HCT116 (cell line): Measurements from ENCODE around the gene SPEM1. TPM values are rescaled to one million over a fixed set of nuclear protein-coding genes. Genes with fewer than 3 reads are reported as not detected.

Experiments used
- ATAC-seq: fragments of 200-7000 bp; cut with Tn5 transposase; 2 replicates; pipeline ENCODE4 v1.9.1; 2020; ENCODE audit warnings: mild to moderate bottlenecking, moderate library complexity
- BruUV-seq: library from RNA; stranded (reverse); fragments of 400-500 nt; replicated peaks from 2 replicates; lab custom pipeline; 2021; lab: Mats Ljungman, UMichigan
- CTCF ChIA-PET: fragments of 300-600 bp; sonication (Branson Sonifier 250); formaldehyde crosslinking; loops from one replicate; lab custom pipeline; 2021; ENCODE audit warnings: antibody characterized with exemption; lab: Charles Lee
- POLR2A ChIA-PET: fragments of 300-600, 350-600 bp; sonication (Branson Sonifier 250); formaldehyde crosslinking; loops from one replicate; lab custom pipeline; 2021; ENCODE audit warnings: antibody characterized with exemption; lab: Charles Lee
- RAD21 ChIA-PET, 2 experiments: fragments of 300-600 bp; sonication (Branson Sonifier 250); formaldehyde crosslinking; loops; one replicate each; lab custom pipeline; 2023; ENCODE audit warnings: low total read pairs in 2 of 2; ENCODE audit not compliant: uncharacterized antibody in 2 of 2, unreplicated experiment in 2 of 2, low non-redundant PET in 1 of 2; lab: Charles Lee
- DNase-seq: peaks from one replicate; pipeline ENCODE4 v3.0.0-alpha.2; 2010; ENCODE audit warnings: low read depth, low spot score
- H2AFZ ChIP-seq: fragments of 200-600 bp; shearing (Covaris generic), sonication (generic); 2 replicates; pipeline ENCODE4 v1.6.1; 2017; ENCODE audit warnings: low read depth, mixed run types, mixed read lengths, antibody characterized with exemption, low read length; ENCODE audit not compliant: poor library complexity, severe bottlenecking
- H3K27ac ChIP-seq: 2 replicates; pipeline ENCODE4 v1.5.1; 2012; ENCODE audit warnings: low read depth, low read length
- H3K27me3 ChIP-seq: fragments of 200-600 bp; sonication (generic); 2 replicates; pipeline ENCODE4 v1.6.1; 2016; ENCODE audit warnings: mixed run types, low read length, mixed read lengths; ENCODE audit not compliant: insufficient read depth
- H3K36me3 ChIP-seq, 2 experiments: fragments of 200-500 bp in 1 of 2; fragments of 200-600 bp in 1 of 2; sonication (Bioruptor generic) in 1 of 2; sonication (generic) in 1 of 2; 2 replicates each; pipeline versions ENCODE4 v1.5.1 to v1.6.1; 2014 to 2016; ENCODE audit warnings: low read length in 2 of 2, inconsistent platforms in 1 of 2, mixed read lengths in 1 of 2, mixed run types in 1 of 2; ENCODE audit not compliant: insufficient read depth in 2 of 2, control insufficient read depth in 1 of 2
- H3K4me1 ChIP-seq, 2 experiments: fragments of 200-600 bp in 1 of 2; sonication (generic) in 1 of 2; 2 replicates each; pipeline versions ENCODE4 v1.5.1 to v1.6.1; 2012 to 2017; ENCODE audit warnings: low read length in 2 of 2, inconsistent platforms in 1 of 2, mild to moderate bottlenecking in 1 of 2, mixed read lengths in 1 of 2, mixed run types in 1 of 2, moderate library complexity in 1 of 2; ENCODE audit not compliant: insufficient read depth in 2 of 2, control insufficient read depth in 1 of 2
- H3K4me2 ChIP-seq: fragments of 200-600 bp; sonication (generic); 2 replicates; pipeline ENCODE4 v1.6.1; 2017; ENCODE audit warnings: mixed run types, low read length, mixed read lengths
- H3K4me3 ChIP-seq, 2 experiments: fragments of 200-600 bp in 1 of 2; sonication (generic) in 1 of 2; replicated peaks in 1 of 2; 2 replicates each; pipeline ENCODE4 v1.5.1; 2011 to 2016; ENCODE audit warnings: low read length in 2 of 2, control low read depth in 1 of 2, low read depth in 1 of 2, mild to moderate bottlenecking in 1 of 2, mixed read lengths in 1 of 2, mixed run types in 1 of 2
- H3K79me2 ChIP-seq: fragments of 200-600 bp; sonication (generic); 2 replicates; pipeline ENCODE4 v1.6.1; 2017; ENCODE audit warnings: mild to moderate bottlenecking, mixed run types, low read length, moderate library complexity, mixed read lengths; ENCODE audit not compliant: insufficient read depth
- H3K9ac ChIP-seq: fragments of 200-600 bp; sonication (generic); 2 replicates; pipeline ENCODE4 v1.6.1; 2016; ENCODE audit warnings: low read length, mixed read lengths
- H3K9me2 ChIP-seq: fragments of 200-600 bp; sonication (generic), shearing (Covaris generic); 2 replicates; pipeline ENCODE4 v1.6.1; 2017; ENCODE audit warnings: mixed run types, mild to moderate bottlenecking, moderate library complexity; ENCODE audit not compliant: insufficient read depth
- H3K9me3 ChIP-seq, 2 experiments: fragments of 200-500 bp in 1 of 2; fragments of 200-600 bp in 1 of 2; sonication (Bioruptor generic) in 1 of 2; sonication (generic) in 1 of 2; 2 replicates each; pipeline ENCODE4 v1.6.1; 2014 to 2017; ENCODE audit warnings: low read length in 2 of 2, mixed read lengths in 2 of 2, inconsistent platforms in 1 of 2, low read depth in 1 of 2, mild to moderate bottlenecking in 1 of 2, mixed run types in 1 of 2, moderate library complexity in 1 of 2; ENCODE audit not compliant: control insufficient read depth in 1 of 2, insufficient read depth in 1 of 2
- H4K20me1 ChIP-seq: fragments of 200-600 bp; sonication (generic), shearing (Covaris generic); 2 replicates; pipeline ENCODE4 v1.6.1; 2017; ENCODE audit warnings: mixed run types, mild to moderate bottlenecking, moderate library complexity; ENCODE audit not compliant: insufficient read depth
- CBX3 ChIP-seq: IDR thresholded peaks from 2 replicates; pipeline ENCODE4 v1.6.1; 2012; ENCODE audit warnings: low read depth
- CEBPB ChIP-seq: IDR thresholded peaks from 2 replicates; pipeline ENCODE4 v1.6.1; 2012; ENCODE audit warnings: low read depth
- EGR1 ChIP-seq: IDR thresholded peaks from 2 replicates; pipeline ENCODE4 v1.6.1; 2012; ENCODE audit warnings: low read depth
- EZH2phosphoT487 ChIP-seq: fragments of 200-600 bp; IDR thresholded peaks from 2 replicates; pipeline ENCODE4 v1.6.1; 2018; ENCODE audit warnings: antibody characterized with exemption, borderline replicate concordance
- POLR2A ChIP-seq: IDR thresholded peaks from 2 replicates; pipeline ENCODE4 v1.7.0; 2011; ENCODE audit warnings: borderline replicate concordance; ENCODE audit not compliant: insufficient read depth, insufficient read length; ENCODE audit errors: extremely low read depth
- POLR2AphosphoS5 ChIP-seq: IDR thresholded peaks from 2 replicates; pipeline ENCODE4 v1.6.1; 2011; ENCODE audit warnings: mild to moderate bottlenecking, low read depth, low read length, moderate library complexity
- SP1 ChIP-seq: IDR thresholded peaks from 2 replicates; pipeline ENCODE4 v1.6.1; 2012; ENCODE audit warnings: low read depth
- TCF7L2 ChIP-seq: IDR thresholded peaks from 2 replicates; pipeline ENCODE4 v1.7.0; 2011; ENCODE audit warnings: borderline replicate concordance, inconsistent platforms; ENCODE audit not compliant: insufficient read depth, insufficient read length; ENCODE audit errors: extremely low read depth
- YY1 ChIP-seq: IDR thresholded peaks from 2 replicates; pipeline ENCODE4 v1.6.1; 2011; ENCODE audit warnings: low read length, low read depth, moderate library complexity, mild to moderate bottlenecking; ENCODE audit not compliant: insufficient replicate concordance; ENCODE audit errors: extremely low read depth
- ZFX ChIP-seq: fragments of 450-650 bp; IDR thresholded peaks from 2 replicates; pipeline ENCODE4 v1.6.1; 2017
- ZNF274 ChIP-seq: fragments of 200-500 bp; sonication (Bioruptor generic); IDR thresholded peaks from 2 replicates; pipeline ENCODE4 v1.6.1; 2014; ENCODE audit warnings: mild to moderate bottlenecking, low read depth, low read length, inconsistent platforms
- intact Hi-C: fragments of 100-400 bp; cut with micrococcal nuclease; formaldehyde crosslinking; loops from 2 replicates; pipeline ENCODE4 v1.10.0; 2022
- total RNA-seq: library from RNA; stranded (reverse); gene quantifications from one replicate; pipeline ENCODE4 v1.2.1, GENCODE V29; 2021; ENCODE audit not compliant: unreplicated experiment
- TF ChIP-seq, protein P1 (sequence below): IDR thresholded peaks from 2 replicates; pipeline ENCODE4 v1.6.1; 2012
- TF ChIP-seq, protein P2 (sequence below): IDR thresholded peaks from 2 replicates; pipeline ENCODE4 v1.6.1; 2012; ENCODE audit warnings: low read depth

SPEM1 gene
- total RNA-seq, 1 experiment from 2014 or later, result 0.32 TPM

DNA sequence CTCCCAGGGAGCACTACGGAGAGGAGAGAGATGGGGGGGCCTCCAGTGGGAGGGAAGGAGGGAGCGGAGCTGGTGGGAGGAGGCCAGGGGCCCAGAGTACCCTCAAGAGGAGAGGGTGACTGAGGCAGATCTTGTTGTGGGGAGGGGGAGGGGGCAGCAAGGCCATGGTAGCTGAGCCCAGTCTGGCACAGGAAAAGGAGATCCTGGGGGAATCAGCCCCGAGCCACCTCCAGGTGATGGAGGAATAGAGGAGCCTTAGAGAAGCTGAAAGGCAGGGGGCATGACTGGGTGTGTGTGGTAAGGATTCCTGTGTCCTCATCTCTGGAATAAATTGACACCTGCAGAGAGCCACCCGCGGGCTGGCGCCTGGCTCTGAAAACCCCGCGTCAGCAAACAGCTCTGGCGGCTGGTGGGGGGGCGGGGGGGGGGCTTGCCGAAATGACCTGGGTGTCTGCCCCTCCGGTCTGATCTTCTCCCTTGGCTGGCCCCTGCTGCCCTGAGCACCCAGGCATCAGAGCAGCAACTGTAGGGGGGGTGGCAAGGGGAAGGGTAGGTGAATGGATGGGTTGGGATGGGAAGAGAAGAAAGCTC is 13.8 kb upstream of the SPEM1 start:
- Histone ChIP-seq H3K9ac (peak overlapping the region; percentile 84; the same call in 1 of the 2 replicates), H3K4me2 (peak overlapping the region; percentile 81)
- POLR2A ChIA-PET, result interaction anchor here (0.6 kb wide), 1 partner anchor 140 kb away, joined by 6 read pairs; no protein-coding TSS in a partner anchor

DNA sequence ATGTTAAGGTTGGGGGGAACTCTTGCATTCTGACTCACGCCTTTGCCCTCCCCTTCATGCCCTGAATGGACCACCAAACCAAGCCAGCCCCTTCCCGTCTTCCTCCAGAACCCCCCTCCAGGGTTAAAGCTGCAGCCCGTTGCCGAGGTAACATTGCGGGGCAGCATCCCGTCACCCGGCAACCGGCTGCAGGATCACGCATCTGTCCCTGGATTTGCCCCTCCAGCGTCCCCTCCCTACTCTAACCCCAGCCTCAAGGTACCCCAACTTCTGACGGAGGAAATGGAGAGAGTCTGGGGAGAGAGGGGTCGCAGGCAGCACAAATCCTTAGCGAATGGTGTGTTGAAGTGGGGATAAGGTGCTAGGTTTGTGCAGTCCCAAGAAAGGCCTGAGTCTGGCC is 13.0 kb upstream of the SPEM1 start:
- Histone ChIP-seq H3K27ac (no peak overlapping the region), H3K36me3 (peaks cover 0 to 6% of the 10 kb centered on the region in 2 experiments; a peak in 1 of 4 replicates), H3K4me1 (peaks cover 13 to 22% of the 10 kb centered on the region in 2 experiments), H3K9ac (no peak overlapping the region), H4K20me1 (no peaks in the 10 kb centered on the region), H3K79me2 (peaks cover 8% of the 10 kb centered on the region), H3K9me2 (no peaks in the 10 kb centered on the region), H3K27me3 (no peaks in the 10 kb centered on the region), H3K9me3 (no peaks in the 10 kb centered on the region), H3K4me2 (no peak overlapping the region), H2AFZ (no peak overlapping the region), H3K4me3 (no peak overlapping the region)
- DNase-seq, result no peak
- no peak for ATAC-seq
- TF ChIP-seq POLR2A, result no peak
- TF ChIP-seq CEBPB, result no peak
- TF ChIP-seq YY1, result no peak
- TF ChIP-seq ZFX, result no peak
- TF ChIP-seq SP1, result no peak
- TF ChIP-seq ZNF274, result no peak
- TF ChIP-seq, protein P1, sequence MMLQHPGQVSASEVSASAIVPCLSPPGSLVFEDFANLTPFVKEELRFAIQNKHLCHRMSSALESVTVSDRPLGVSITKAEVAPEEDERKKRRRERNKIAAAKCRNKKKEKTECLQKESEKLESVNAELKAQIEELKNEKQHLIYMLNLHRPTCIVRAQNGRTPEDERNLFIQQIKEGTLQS, result no peak
- TF ChIP-seq EGR1, result no peak
- TF ChIP-seq EZH2phosphoT487, result no peak
- TF ChIP-seq, protein P2, sequence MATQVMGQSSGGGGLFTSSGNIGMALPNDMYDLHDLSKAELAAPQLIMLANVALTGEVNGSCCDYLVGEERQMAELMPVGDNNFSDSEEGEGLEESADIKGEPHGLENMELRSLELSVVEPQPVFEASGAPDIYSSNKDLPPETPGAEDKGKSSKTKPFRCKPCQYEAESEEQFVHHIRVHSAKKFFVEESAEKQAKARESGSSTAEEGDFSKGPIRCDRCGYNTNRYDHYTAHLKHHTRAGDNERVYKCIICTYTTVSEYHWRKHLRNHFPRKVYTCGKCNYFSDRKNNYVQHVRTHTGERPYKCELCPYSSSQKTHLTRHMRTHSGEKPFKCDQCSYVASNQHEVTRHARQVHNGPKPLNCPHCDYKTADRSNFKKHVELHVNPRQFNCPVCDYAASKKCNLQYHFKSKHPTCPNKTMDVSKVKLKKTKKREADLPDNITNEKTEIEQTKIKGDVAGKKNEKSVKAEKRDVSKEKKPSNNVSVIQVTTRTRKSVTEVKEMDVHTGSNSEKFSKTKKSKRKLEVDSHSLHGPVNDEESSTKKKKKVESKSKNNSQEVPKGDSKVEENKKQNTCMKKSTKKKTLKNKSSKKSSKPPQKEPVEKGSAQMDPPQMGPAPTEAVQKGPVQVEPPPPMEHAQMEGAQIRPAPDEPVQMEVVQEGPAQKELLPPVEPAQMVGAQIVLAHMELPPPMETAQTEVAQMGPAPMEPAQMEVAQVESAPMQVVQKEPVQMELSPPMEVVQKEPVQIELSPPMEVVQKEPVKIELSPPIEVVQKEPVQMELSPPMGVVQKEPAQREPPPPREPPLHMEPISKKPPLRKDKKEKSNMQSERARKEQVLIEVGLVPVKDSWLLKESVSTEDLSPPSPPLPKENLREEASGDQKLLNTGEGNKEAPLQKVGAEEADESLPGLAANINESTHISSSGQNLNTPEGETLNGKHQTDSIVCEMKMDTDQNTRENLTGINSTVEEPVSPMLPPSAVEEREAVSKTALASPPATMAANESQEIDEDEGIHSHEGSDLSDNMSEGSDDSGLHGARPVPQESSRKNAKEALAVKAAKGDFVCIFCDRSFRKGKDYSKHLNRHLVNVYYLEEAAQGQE, result no peak
- no peak for TF ChIP-seq TCF7L2
- TF ChIP-seq POLR2AphosphoS5, result no peak
- intact Hi-C loops, result no loop called here
- ChIA-PET POLR2A (interaction anchor here (0.6 kb wide), 1 partner anchor 140 kb away, joined by 6 read pairs; no protein-coding TSS in a partner anchor), CTCF (interaction anchor here (1.1 kb wide), 1 partner anchor 30 kb away, joined by 4 read pairs; no protein-coding TSS in a partner anchor), RAD21 (no interaction called here)
- BruUV-seq, result no TSS peak

More for the DNA sequence above, 13.8 kb upstream of the SPEM1 start:
- Histone ChIP-seq H3K9me2 (no peaks in the 10 kb centered on the region), H4K20me1 (no peaks in the 10 kb centered on the region), H3K27me3 (no peaks in the 10 kb centered on the region), H3K9me3 (no peaks in the 10 kb centered on the region), H3K36me3 (peaks cover 0 to 6% of the 10 kb centered on the region in 2 experiments; a peak in 1 of 4 replicates), H3K4me1 (peaks cover 17 to 29% of the 10 kb centered on the region in 2 experiments), H3K79me2 (peaks cover 8% of the 10 kb centered on the region), H3K4me3 (no peak overlapping the region; a peak in 1 of 4 replicates), H3K27ac (no peak overlapping the region), H2AFZ (no peak overlapping the region)
- ATAC-seq (no peak), DNase-seq (no peak)
- ChIA-PET RAD21 (no interaction called here), CTCF (interaction anchor here (1.1 kb wide), 1 partner anchor 31 kb away, joined by 4 read pairs; no protein-coding TSS in a partner anchor)
- no TSS peak for BruUV-seq
- intact Hi-C loops, result no loop called here
- no peak for TF ChIP-seq POLR2A
- TF ChIP-seq CBX3, result no peak
- no peak for TF ChIP-seq CEBPB
- TF ChIP-seq EGR1, result no peak
- no peak for TF ChIP-seq YY1
- TF ChIP-seq ZNF274, result no peak
- no peak for TF ChIP-seq ZFX
